AG04450 (cell line): ENCODE measurements around the gene TGFA. TPM values are rescaled to one million over a fixed set of nuclear protein-coding genes. Genes with fewer than 3 reads are reported as not detected.

Experiments
- CTCF ChIA-PET: fragments of 300-600, 350-600 bp; formaldehyde crosslinking; extraction: SDS; loops from one replicate; lab custom pipeline; 2022; ENCODE audit warnings: antibody characterized with exemption, inconsistent platforms; lab: Charles Lee
- POLR2A ChIA-PET: fragments of 350-600 bp; formaldehyde crosslinking; extraction: SDS; loops from one replicate; lab custom pipeline; 2021; ENCODE audit warnings: antibody characterized with exemption, inconsistent platforms; lab: Yijun Ruan, JAX
- DNase-seq: peaks from one replicate; pipeline ENCODE4 v3.0.0-alpha.2; 2011; ENCODE audit warnings: low read depth, low spot score
- H3K27ac ChIP-seq: one replicate; pipeline ENCODE4 v1.5.1; 2012; ENCODE audit warnings: low read depth, low read length, control low read depth
- H3K27me3 ChIP-seq: one replicate; pipeline ENCODE4 v1.6.0; 2012; ENCODE audit warnings: low read length; ENCODE audit not compliant: control insufficient read depth, insufficient read depth
- H3K4me3 ChIP-seq: 2 replicates; pipeline ENCODE4 v1.5.1; 2011; ENCODE audit warnings: mild to moderate bottlenecking, low read depth, low read length, control low read depth
- H3K9me3 ChIP-seq: 2 replicates; pipeline ENCODE4 v1.5.1; 2012; ENCODE audit warnings: low read length; ENCODE audit not compliant: control insufficient read depth, insufficient read depth
- polyA plus RNA-seq: library from polyadenylated mRNA; depleted of rRNA; stranded (reverse); fragments of >200 nt; gene quantifications from 2 replicates; pipeline ENCODE4 v1.2.3, GENCODE V29; 2011
- TF ChIP-seq, protein P1 (sequence below): IDR thresholded peaks from 2 replicates; pipeline ENCODE4 v1.5.1; 2011; ENCODE audit warnings: low read depth, low read length, control low read depth, inconsistent platforms

Gene TGFA
- polyA plus RNA-seq, 1 experiment = not detected

DNA sequence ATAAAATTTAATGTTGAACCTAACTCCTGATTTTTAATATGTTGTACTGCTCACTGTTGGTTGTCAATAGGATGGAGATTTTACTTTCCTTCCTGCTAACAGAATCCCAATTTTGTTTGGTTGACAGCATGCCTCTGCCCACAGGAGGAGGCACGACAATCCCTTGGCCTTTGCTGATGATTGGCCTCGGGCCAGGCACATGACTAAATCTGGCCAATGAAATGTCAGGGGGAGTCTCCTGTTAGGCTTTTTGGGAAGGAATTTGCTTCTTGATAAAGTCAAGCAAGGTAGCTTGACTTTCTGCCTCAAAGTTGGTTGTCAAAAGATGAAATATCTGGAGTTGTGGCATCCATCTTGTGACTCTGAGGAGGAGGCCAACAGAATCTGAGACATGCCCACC lies 6.8 kb upstream of the TGFA start:
- CTCF ChIA-PET = no interaction called here
- peaks cover 6% of the 10 kb centered on the region for H3K27me3 ChIP-seq
- no peak for DNase-seq
- TF ChIP-seq, protein P1, sequence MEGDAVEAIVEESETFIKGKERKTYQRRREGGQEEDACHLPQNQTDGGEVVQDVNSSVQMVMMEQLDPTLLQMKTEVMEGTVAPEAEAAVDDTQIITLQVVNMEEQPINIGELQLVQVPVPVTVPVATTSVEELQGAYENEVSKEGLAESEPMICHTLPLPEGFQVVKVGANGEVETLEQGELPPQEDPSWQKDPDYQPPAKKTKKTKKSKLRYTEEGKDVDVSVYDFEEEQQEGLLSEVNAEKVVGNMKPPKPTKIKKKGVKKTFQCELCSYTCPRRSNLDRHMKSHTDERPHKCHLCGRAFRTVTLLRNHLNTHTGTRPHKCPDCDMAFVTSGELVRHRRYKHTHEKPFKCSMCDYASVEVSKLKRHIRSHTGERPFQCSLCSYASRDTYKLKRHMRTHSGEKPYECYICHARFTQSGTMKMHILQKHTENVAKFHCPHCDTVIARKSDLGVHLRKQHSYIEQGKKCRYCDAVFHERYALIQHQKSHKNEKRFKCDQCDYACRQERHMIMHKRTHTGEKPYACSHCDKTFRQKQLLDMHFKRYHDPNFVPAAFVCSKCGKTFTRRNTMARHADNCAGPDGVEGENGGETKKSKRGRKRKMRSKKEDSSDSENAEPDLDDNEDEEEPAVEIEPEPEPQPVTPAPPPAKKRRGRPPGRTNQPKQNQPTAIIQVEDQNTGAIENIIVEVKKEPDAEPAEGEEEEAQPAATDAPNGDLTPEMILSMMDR = no peak
- no peaks in the 10 kb centered on the region for H3K9me3 ChIP-seq
- H3K4me3 ChIP-seq = no peak overlapping the region
- POLR2A ChIA-PET = no interaction called here
- H3K27ac ChIP-seq = no peak overlapping the region

DNA sequence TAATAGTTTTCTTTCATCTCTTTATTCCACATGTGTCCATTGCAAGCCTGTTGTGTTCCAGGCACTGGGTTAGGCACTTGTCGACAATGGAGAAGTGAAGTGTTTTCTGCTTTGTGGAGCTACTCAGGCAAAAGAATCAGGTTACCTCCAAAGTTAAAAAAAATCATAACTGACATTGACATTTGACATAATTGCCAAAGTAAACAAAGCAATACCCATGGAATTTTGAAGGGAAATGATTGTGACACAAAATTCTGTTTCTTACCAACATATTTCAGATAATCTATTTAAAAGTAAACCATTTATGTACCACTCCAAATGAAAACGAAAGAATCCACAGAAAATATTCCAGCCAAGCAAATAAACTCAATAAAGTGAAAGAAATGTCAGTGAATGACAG lies 6.4 kb upstream of the TGFA start:
- DNase-seq = no peak
- H3K4me3 ChIP-seq = no peak overlapping the region
- H3K27me3 ChIP-seq = peaks cover 9% of the 10 kb centered on the region
- no peak overlapping the region for H3K27ac ChIP-seq
- TF ChIP-seq, protein P1 = no peak
- no peaks in the 10 kb centered on the region for H3K9me3 ChIP-seq
- CTCF ChIA-PET = no interaction called here
- POLR2A ChIA-PET = no interaction called here

DNA sequence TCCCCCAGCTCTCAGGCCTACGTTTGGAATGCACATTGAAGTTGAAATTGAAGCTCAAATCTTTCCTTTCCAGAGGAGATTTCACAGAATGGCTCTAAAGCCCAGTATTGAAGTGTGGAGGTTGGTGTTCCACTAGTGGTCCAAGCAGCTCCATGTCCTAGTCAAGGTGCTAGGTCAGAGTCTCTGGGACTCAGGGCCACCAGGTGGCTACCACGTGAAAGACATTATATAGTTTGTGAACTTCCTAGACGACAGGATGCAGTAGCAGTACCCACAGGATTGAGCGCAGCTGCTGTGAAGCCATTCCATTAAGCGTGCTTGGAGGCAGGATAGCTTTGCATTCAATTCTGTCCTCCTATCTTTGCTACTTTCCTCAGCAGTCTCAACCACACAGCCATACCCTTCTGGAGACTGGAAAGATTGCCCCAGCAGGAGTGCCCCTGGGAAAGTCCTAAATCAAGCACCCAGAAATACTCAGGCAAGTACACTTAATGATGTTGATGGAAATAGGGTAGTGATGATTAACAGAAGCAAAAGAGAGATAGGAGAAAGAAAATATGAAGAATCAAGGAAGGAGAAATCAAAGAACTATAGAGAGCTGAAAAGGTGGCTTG lies 4.7 kb upstream of the TGFA start:
- CTCF ChIA-PET = interaction anchor here (0.6 kb wide), 1 partner anchor 9 kb away, joined by 3 read pairs; no protein-coding TSS in a partner anchor
- no peak for DNase-seq
- TF ChIP-seq, protein P1 = no peak
- Histone ChIP-seq H3K4me3 (no peak overlapping the region), H3K9me3 (no peaks in the 10 kb centered on the region; the same call in 1 of the 2 replicates), H3K27ac (no peak overlapping the region), H3K27me3 (peaks cover 22% of the 10 kb centered on the region)
- POLR2A ChIA-PET = no interaction called here

DNA sequence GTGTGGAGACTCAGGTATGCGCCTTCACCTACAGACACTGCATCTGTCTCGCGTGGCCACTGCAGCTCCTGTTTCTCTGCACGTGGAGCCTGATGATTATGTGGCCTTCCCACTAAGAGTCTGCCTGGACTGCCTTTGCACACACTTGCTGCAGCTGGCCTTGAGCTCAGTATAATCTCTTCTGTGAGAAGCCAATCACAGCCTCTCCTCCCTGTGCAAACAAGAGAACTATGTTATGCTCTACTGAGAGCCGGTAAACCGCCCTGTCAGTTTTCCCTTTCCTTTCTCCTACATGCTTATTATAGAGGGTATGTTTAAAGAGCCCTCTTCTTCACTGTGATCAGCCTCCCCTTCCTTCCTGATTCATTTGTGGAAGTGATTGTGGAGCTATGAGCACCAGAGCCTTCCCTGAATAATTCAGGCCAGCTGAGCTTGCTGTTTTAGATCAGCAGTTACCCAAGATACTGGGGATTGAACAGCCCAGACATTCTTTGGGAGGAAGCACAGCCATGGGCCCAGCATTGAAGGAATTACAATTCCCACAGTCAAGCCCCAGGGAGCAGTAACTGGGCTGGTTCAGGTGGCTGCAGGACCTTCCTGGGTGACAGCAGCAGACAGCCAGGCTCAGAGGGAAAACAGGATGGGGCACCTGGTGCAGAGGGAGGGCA lies 3.7 kb upstream of the TGFA start:
- ChIA-PET CTCF (interaction anchor here (0.6 to 1.2 kb wide), 2 partner anchors 8 to 255 kb away, joined by 3 to 4 read pairs; no protein-coding TSS in a partner anchor), POLR2A (no interaction called here)
- TF ChIP-seq, protein P1 = no peak
- Histone ChIP-seq H3K4me3 (no peak overlapping the region), H3K27me3 (peaks cover 32% of the 10 kb centered on the region), H3K27ac (no peak overlapping the region), H3K9me3 (no peaks in the 10 kb centered on the region; the same call in 1 of the 2 replicates)
- DNase-seq = no peak

DNA sequence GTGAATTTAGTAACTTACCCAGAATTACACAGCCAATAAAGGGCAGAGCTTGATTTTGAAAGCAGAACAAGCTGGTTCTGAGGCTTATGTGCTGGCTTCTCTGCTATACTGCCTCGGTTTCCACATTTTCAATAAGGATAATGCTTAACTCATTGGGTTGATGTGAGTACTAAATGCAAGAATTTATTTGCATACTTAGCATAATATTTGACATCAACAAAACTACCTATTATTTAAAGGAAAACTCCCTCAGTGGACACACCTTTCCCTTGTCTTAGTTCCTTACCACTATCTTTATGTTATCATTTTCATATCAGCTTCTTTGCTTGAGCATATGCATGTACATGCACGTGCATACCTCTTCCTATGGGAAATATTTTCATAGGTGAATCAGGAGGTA lies 3.0 kb upstream of the TGFA start:
- H3K9me3 ChIP-seq = no peaks in the 10 kb centered on the region; the same call in 1 of the 2 replicates
- TF ChIP-seq, protein P1 = no peak
- H3K27ac ChIP-seq = no peak overlapping the region
- POLR2A ChIA-PET = no interaction called here
- peaks cover 36% of the 10 kb centered on the region for H3K27me3 ChIP-seq
- no peak overlapping the region for H3K4me3 ChIP-seq
- no peak for DNase-seq
- CTCF ChIA-PET = interaction anchor here (1.2 kb wide), 1 partner anchor 254 kb away, joined by 4 read pairs; no protein-coding TSS in a partner anchor
